Measurements from ENCODE around the gene IDUA.
"Not testable (repeated sequence)": the region's sequence is repeated elsewhere in the genome, so short reads cannot be mapped to it uniquely, and the experiment has no call there.

IDUA gene

DNA sequence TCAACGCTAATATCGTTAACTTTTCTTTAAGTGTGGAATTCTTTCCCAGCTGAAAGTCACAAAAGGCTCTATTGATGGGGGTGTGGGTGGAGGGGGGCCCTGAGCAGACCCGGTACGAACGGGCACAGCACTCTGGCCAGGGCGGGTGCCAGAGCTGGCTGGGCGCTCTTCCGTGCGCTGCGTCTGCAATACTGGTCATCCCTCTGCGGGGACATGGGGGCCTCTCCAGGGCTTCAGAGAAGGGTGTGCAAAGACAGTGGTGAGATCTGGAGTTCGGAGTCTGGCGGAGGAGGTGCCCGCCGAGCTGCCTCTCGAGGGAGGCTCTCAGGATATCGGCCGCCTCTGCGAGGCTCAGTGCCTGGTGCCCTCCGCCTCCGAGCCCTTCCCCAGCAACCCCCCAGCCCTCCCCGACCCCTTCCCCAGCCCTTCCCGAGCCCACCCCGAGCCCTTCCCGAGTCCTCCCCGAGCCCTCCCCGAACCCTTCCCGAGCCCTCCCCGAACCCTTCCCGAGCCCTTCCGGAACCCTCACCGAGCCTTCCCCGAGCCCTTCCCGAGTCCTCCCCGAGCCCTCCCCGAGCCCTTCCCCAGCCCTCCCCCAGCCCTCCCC lies 58.9 kb downstream of the IDUA start:
- Mint-ChIP-seq H3K27ac (no peak overlapping the region), H3K4me3 (no peak overlapping the region), H3K27me3 (ENCODE audit: low read depth) (peaks cover 15% of the 10 kb centered on the region), H3K9me3 (no peaks in the 10 kb centered on the region), H3K4me1 (ENCODE audit: low read depth) (no peaks in the 10 kb centered on the region), H3K36me3 (ENCODE audit: low read depth) (no peaks in the 10 kb centered on the region)
- no peak for DNase-seq (ENCODE audit: low spot score)

DNA sequence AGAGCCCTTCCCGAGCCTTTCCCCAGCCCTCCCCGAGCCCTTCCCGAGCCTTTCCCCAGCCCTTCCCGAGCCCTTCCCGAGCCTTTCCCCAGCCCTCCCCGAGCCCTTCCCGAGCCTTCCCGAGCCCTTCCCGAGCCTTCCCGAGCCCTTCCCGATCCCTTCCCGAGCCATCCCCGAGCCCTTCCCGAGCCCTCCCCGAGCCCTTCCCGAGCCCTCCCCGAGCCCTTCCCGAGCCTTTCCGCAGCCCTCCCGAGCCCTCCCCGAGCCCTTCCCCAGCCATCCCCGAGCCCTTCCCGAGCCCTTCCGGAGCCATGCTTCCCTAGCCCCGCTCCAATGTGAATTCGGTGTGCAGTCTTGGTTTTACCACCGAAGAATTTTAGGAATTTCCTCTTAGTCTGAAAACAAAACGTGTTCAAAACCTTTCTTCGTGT lies 59.8 kb downstream of the IDUA start:
- H3K27me3 Mint-ChIP-seq (ENCODE audit: low read depth) = peaks cover 15% of the 10 kb centered on the region

DNA sequence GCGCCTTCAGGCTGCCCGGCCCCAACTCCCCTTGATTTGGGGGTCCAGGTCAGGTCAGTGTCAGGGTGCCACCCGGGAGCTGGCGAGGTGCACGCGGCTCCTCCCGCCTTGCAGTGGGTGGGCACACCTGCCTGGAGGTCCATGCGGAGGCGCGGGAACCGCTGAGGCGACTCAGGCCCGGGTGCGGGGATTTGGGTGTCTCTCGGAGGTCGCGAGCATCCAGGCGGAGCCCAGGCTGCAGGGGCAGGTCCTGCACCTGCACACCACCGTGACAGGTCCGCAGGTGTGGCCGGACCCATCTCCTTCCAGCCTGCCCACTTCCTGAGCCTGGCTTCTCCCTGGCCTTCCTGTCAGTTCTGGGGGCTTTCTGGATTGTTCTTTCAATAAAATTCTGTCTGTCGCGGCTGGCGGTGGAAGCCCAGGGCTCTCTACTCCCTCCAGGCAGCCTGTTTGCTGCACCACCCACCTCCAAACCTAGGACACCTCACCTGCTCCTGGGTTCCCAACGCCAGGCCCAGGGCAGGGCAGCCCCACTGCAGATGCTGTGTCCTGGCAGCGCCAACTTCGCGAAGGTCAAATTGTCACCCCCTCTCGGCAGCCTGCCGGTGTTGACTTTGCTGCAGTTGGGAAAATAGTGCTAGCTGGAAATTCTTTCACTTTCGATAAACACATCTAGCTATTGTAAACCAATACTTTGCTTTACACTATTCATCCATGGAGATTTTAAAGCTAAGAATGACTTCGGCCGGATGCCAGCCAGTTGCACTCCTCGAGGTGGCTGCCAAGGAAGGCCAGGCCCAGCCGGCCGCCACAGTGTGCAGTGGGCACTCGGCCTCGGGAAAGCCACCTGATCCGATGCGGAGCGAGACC lies 60.5 kb downstream of the IDUA start:
- peaks cover 15% of the 10 kb centered on the region for H3K27me3 Mint-ChIP-seq (ENCODE audit: low read depth)
- no peak overlapping the region for H3K4me3 Mint-ChIP-seq
- H3K4me1 Mint-ChIP-seq (ENCODE audit: low read depth) = no peaks in the 10 kb centered on the region
- H3K9me3 Mint-ChIP-seq = no peaks in the 10 kb centered on the region
- no peaks in the 10 kb centered on the region for H3K36me3 Mint-ChIP-seq (ENCODE audit: low read depth)
- no peak overlapping the region for H3K27ac Mint-ChIP-seq
- DNase-seq (ENCODE audit: low spot score) = no peak

More for the DNA sequence above, 59.8 kb downstream of the IDUA start:
- not testable (repeated sequence) for H3K27ac Mint-ChIP-seq; H3K4me1 Mint-ChIP-seq (ENCODE audit: low read depth); H3K4me3 Mint-ChIP-seq; H3K36me3 Mint-ChIP-seq (ENCODE audit: low read depth); H3K9me3 Mint-ChIP-seq; DNase-seq (ENCODE audit: low spot score)

DNA sequence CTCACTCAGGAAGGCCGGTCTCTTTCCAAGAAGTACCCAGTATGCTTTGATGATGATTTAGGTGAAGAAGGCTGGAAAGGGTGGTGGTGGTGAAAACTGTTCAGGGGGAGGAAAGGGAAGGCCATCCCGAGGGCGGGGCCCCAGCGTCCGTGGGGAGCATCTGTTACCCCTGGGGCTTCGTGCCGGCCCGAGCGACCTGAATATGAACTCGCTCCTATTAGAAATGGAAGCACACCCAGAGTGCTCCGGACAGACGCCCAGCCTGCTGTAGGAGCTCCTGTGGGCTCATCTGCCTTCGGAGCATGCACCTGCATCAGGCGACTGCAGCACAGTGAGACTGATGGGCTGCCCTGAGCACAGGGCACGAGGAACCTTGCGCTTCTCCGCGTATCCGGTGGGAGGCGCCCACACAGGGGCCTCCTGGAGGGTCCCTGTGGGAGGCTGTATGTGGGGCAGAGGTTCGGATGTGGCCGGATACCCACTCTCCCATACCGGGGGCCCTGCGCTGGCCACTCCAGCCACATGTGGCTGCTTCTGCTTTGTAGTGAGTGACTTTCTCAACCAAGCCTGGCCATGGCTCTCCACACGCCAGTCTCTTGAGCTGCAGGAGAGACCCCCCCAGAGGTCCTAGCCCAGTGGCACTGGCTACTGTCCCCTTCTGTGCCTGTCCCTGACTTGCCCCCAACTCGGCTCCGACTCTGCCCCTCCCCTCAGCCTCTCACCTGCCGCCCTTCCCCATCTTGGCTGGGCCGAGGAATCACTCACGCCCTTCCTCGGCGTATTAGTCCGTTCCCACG lies 61.3 kb downstream of the IDUA start:
- H3K9me3 Mint-ChIP-seq = no peaks in the 10 kb centered on the region
- no peaks in the 10 kb centered on the region for H3K36me3 Mint-ChIP-seq (ENCODE audit: low read depth)
- no peak for DNase-seq (ENCODE audit: low spot score)
- no peaks in the 10 kb centered on the region for H3K4me1 Mint-ChIP-seq (ENCODE audit: low read depth)
- no peak overlapping the region for H3K4me3 Mint-ChIP-seq
- no peak overlapping the region for H3K27ac Mint-ChIP-seq
- H3K27me3 Mint-ChIP-seq (ENCODE audit: low read depth) = peaks cover 19% of the 10 kb centered on the region

DNA sequence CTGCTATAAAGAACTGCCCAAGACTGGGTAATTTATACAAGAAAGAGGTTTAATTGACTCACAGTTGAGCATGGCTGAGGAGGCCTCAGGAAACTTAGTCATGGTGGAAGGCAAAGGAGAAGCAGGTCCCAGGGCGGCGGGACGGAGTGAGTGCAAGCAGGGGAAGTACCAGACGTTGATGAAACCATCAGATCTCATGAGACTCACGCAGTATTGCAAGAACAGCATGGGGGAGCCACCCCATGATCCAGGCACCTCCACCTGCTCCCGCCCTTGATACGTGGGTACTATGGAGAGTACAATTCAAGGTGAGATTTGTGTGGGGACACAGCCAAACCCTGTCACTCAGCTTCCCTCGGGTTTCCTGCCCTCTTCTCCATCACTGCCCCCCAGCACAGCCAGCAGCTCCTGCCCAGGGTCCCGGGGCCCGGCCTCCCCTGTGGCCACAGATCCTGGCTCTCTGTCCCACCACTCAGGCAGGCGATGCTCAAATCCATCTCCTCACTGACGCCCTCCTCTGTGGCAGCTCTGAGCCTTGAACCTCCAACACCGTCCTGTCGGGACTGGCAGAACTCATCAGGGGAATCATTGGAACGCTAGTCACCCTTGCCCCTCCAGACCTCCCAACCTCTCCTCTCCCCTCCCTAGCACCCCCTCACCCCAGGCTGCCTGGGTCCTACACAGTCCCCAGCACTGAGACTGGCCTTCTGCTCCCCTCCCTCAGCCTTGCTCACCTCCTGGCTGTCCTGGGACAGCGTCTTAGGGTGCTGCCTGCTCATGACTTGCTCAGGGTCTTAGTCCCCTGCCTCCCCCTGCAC lies 62.1 kb downstream of the IDUA start:
- no peaks in the 10 kb centered on the region for H3K36me3 Mint-ChIP-seq (ENCODE audit: low read depth)

DNA sequence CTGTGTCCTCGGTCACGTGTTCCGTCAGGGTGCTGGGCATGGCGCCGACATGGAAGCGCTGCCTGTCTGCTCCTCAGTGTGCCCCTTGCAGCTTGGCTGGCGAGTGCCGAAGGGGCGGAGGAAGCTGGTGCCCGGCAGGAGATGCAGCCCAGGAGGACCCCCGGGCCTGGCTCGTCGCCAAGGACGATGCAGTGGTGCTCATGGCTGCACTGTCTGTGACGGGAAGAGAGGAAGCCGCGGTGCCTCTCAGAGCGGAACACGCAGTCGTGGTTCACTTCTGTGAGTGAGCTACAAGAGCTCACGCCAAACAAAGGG lies 62.7 kb downstream of the IDUA start:
- Mint-ChIP-seq H3K27me3 (ENCODE audit: low read depth) (peaks cover 23% of the 10 kb centered on the region), H3K4me1 (ENCODE audit: low read depth) (no peaks in the 10 kb centered on the region), H3K4me3 (no peak overlapping the region), H3K9me3 (no peaks in the 10 kb centered on the region), H3K36me3 (ENCODE audit: low read depth) (no peaks in the 10 kb centered on the region), H3K27ac (no peak overlapping the region)
- DNase-seq (ENCODE audit: low spot score) = no peak

More for the DNA sequence above, 62.1 kb downstream of the IDUA start:
- H3K9me3 Mint-ChIP-seq = no peaks in the 10 kb centered on the region
- peak; percentile 18 for DNase-seq (ENCODE audit: low spot score)
- no peak overlapping the region for H3K27ac Mint-ChIP-seq
- no peaks in the 10 kb centered on the region for H3K4me1 Mint-ChIP-seq (ENCODE audit: low read depth)
- H3K4me3 Mint-ChIP-seq = no peak overlapping the region
- H3K27me3 Mint-ChIP-seq (ENCODE audit: low read depth) = peaks cover 23% of the 10 kb centered on the region

DNA sequence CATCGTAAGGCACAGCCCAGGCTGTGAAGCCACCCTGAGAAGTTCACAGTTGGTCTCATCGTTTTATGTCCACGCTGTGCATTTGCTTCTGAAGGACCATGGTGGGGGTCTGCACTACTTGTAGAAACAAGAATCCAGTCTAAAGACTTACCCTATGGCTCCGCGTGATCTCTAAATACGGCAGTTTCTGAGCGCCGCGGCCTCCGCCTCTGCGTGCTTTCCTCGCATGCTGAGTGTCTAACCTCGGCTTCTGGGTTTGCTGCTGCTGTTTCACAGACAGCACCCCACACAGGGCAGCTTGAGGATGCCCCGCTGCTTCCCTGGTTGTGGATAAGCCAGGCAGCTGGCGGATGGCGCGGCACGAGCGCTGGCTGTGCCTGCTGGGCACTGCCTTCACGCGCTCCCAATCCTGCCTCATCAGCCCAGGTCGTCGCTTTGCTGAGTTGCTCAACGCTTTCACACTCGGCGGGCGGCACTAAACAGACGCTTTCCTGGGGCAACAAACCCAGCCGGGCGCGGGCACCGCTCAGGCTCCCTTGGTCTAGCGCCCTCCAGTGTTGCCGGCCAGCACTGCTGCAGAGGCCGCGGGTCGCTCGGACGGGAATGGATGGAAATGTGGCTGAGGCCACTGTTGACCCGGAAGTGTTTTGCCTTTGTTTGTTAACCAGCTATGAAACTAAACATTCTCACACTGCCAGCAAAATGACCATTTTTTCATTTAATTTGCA lies 63.8 kb downstream of the IDUA start:
- H3K4me1 Mint-ChIP-seq (ENCODE audit: low read depth) = no peaks in the 10 kb centered on the region
- DNase-seq (ENCODE audit: low spot score) = no peak
- no peak overlapping the region for H3K4me3 Mint-ChIP-seq
- H3K9me3 Mint-ChIP-seq = no peaks in the 10 kb centered on the region
- peaks cover 22% of the 10 kb centered on the region for H3K27me3 Mint-ChIP-seq (ENCODE audit: low read depth)
- no peaks in the 10 kb centered on the region for H3K36me3 Mint-ChIP-seq (ENCODE audit: low read depth)
- no peak overlapping the region for H3K27ac Mint-ChIP-seq

DNA sequence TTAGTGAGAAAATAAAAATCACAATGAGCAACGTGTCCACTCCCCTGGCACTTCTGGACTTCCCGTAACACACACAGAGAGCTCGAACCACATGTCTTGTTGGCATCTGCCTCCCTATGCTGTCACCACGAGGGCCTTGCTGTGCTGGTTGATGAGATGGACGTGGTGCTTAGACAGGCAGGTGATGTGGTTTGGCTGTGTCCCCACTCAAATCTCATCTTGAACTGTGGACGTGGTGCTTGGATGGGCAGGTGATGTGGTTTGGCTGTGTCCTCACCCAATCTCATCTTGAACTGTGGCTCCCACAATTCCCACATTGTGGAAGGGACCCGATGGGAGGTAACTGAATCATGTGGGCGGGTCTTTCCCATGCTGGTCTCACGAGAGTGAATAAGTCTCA lies 64.6 kb downstream of the IDUA start:
- Mint-ChIP-seq H3K27ac (no peak overlapping the region), H3K4me3 (no peak overlapping the region), H3K9me3 (no peaks in the 10 kb centered on the region), H3K27me3 (ENCODE audit: low read depth) (peaks cover 22% of the 10 kb centered on the region), H3K36me3 (ENCODE audit: low read depth) (no peaks in the 10 kb centered on the region), H3K4me1 (ENCODE audit: low read depth) (peaks cover 5% of the 10 kb centered on the region)
- no peak for DNase-seq (ENCODE audit: low spot score)

DNA sequence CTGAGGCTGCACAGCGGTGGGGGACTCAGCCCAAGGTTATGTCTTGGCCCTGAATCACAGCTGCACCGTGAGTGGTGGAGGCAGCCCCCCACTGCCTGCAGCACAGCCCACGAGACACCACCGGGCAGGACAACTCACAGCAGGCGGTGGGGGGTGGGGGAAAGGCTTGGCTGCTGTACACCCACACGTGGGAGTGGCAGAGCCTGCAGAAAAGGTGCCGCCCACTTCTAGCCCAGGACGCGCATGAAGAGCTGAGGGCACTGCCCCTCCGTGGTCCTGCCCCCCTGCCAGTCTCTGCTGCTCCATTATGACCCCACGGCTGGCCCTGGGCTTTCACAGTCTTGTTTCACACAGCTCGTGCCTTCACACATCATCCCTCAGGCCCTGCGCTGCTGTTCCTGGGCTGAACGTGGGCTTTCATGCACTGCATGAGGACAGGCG lies 65.4 kb downstream of the IDUA start:
- H3K27ac Mint-ChIP-seq = no peak overlapping the region
- no peak overlapping the region for H3K4me3 Mint-ChIP-seq
- no peaks in the 10 kb centered on the region for H3K9me3 Mint-ChIP-seq
- no peaks in the 10 kb centered on the region for H3K36me3 Mint-ChIP-seq (ENCODE audit: low read depth)
- peaks cover 19% of the 10 kb centered on the region for H3K27me3 Mint-ChIP-seq (ENCODE audit: low read depth)
- DNase-seq (ENCODE audit: low spot score) = no peak
- peaks cover 5% of the 10 kb centered on the region for H3K4me1 Mint-ChIP-seq (ENCODE audit: low read depth)

DNA sequence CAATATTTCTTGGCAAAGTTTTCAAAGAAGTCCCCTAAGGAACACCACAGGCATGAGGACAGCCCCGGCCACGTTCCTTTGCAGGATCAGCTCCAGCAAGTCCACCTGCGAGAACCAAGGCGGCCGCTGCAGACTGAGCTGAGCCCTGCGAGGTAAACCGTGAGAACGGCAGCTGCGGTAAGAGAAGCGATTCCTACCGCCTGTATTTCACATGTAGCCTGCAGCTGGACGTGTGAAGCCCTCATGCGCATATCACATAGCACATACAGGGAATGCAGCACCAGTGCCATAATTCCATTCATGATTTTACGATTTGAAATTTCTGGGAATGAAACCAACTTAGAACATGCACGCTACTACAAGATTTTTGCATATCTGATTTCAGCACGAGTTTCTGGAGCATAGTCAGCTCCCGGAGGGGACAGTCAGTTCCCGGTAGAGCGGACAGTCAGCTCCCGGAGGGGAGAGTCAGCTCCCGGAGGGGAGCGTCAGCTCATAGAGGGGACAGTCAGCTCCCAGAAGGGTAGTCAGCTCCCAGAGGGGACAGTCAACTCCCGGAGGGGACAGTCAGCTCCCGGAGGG lies 66.3 kb downstream of the IDUA start:
- Mint-ChIP-seq H3K27me3 (ENCODE audit: low read depth) (peaks cover 13% of the 10 kb centered on the region), H3K4me1 (ENCODE audit: low read depth) (peaks cover 5% of the 10 kb centered on the region), H3K27ac (no peak overlapping the region), H3K36me3 (ENCODE audit: low read depth) (no peaks in the 10 kb centered on the region), H3K4me3 (no peak overlapping the region), H3K9me3 (no peaks in the 10 kb centered on the region)
- DNase-seq (ENCODE audit: low spot score) = no peak

DNA sequence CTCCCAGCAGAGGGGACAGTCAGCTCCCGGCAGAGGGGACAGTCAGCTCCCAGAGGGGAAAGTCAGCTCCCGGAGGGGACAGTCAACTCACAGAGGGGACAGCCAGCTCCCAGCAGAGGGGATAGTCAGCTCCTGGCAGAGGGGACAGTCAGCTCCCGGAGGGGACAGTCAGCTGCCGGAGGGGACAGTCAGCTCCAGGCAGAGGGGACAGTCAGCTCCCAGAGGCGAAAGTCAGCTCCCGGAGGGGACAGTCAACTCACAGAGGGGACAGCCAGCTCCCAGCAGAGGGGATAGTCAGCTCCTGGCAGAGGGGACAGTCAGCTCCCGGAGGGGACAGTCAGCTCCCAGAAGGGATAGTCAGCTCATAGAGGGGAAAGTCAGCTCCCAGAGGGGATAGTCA lies 67.0 kb downstream of the IDUA start:
- H3K4me3 Mint-ChIP-seq; H3K4me1 Mint-ChIP-seq (ENCODE audit: low read depth); DNase-seq (ENCODE audit: low spot score); H3K9me3 Mint-ChIP-seq; H3K27ac Mint-ChIP-seq; H3K36me3 Mint-ChIP-seq (ENCODE audit: low read depth): not testable (repeated sequence)
- H3K27me3 Mint-ChIP-seq (ENCODE audit: low read depth) = peaks cover 11% of the 10 kb centered on the region

Measured in T-helper 2 cell treated with Interferon-gamma antibody and Interleukin-4, amounts not matched to agents 5 μg/mL and 100 μg/mL, for 36 hours (primary cell).